ENCODE results near the gene DNAAF5.

DNAAF5 gene

GRCh38 chr7:726084-726853, at the start of gene DNAAF5:
DNAAF5 (plus strand) TSS chr7:726699; CDS start chr7:726721, 22 bp downstream.
- DNase-seq: peak; percentile 51

- no peak for DNase-seq
Observed at GRCh38 chr7:676972-677385, 49.5 kb upstream of the DNAAF5 start.

GRCh38 chr7:680411-681127, 45.9 kb upstream of the DNAAF5 start:
- no peak for DNase-seq

- no peak for DNase-seq
Observed at GRCh38 chr7:681551-682307, 44.8 kb upstream of the DNAAF5 start.

GRCh38 chr7:682810-683209, 43.7 kb upstream of the DNAAF5 start:
- DNase-seq: no peak

- DNase-seq: no peak
Observed at GRCh38 chr7:683526-684205, 42.8 kb upstream of the DNAAF5 start.

GRCh38 chr7:684416-684815, 42.1 kb upstream of the DNAAF5 start:
- no peak for DNase-seq

GRCh38 chr7:685540-685939, 41.0 kb upstream of the DNAAF5 start:
- no peak for DNase-seq

- no peak for DNase-seq
Observed at GRCh38 chr7:690478-691360, 35.8 kb upstream of the DNAAF5 start.

GRCh38 chr7:691361-692045, 35.0 kb upstream of the DNAAF5 start:
- no peak for DNase-seq

GRCh38 chr7:693280-693679, 33.2 kb upstream of the DNAAF5 start:
- no peak for DNase-seq

- DNase-seq: no peak
Observed at GRCh38 chr7:696426-696811, 30.1 kb upstream of the DNAAF5 start.

GRCh38 chr7:696812-697551, 29.5 kb upstream of the DNAAF5 start:
- no peak for DNase-seq

GRCh38 chr7:698515-699475, 27.7 kb upstream of the DNAAF5 start:
- no peak for DNase-seq

GRCh38 chr7:699476-700170, 26.9 kb upstream of the DNAAF5 start:
- no peak for DNase-seq

- no peak for DNase-seq
Observed at GRCh38 chr7:701086-701671, 25.3 kb upstream of the DNAAF5 start.

- DNase-seq: no peak
Observed at GRCh38 chr7:703049-703448, 23.4 kb upstream of the DNAAF5 start.

- DNase-seq: no peak
Observed at GRCh38 chr7:706721-707120, 19.8 kb upstream of the DNAAF5 start.

All from NCI-H1048 (cell line).